Hematopoietic multipotent progenitor cell treated with erythropoietin and hydrocortisone succinate and interleukin-3 and kit ligand, for 15 days (in vitro differentiated cells): ENCODE results near the gene EPB41L5.
"Not testable (repeated sequence)": the region's sequence is repeated elsewhere in the genome, so short reads cannot be mapped to it uniquely, and the experiment has no call there.

Experiments
- DNase-seq: peaks from one replicate; pipeline ENCODE4 v3.0.0-alpha.2; 2015; ENCODE audit warnings: low spot score

The EPB41L5 gene

DNA sequence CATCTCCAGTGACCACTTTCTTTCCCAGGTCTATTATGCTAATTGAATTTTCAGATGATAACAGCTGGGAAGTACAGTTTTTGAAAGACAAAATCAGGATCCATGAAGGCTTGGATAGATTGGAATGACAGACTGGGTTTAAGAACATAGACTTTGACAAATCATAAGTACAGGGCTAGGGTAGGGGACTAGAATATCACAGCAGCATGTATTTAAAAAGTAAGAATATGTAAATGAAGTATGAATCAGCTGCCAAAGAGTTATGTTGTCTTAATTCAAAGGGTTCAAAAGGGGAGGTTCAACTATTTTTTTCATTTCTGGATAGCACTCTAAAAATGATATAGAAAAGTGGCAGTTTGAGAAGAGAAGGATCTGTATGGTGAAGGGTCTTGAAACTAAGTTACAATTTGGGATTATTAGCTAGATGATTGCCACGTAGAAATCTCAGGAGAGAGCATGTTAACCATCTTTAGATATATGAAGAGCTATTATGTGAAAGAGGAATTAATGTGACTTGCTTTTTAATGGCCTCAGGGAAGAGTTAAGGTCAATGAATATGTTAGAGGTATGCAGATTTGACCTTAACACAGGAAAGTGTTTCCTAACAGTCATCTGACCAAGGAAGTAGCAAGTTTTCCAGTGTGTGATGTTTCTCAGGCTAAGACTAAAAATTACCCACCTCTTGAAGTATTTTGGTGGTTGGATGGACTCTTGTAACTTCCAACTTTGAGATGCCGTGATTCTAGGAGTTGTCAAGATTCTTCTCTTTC, 128.6 kb downstream of the EPB41L5 start:
- no peak for DNase-seq

- no peak for DNase-seq
Measured at GRCh38 chr2:120142528-120143219, 129.8 kb downstream of the EPB41L5 start.

DNA sequence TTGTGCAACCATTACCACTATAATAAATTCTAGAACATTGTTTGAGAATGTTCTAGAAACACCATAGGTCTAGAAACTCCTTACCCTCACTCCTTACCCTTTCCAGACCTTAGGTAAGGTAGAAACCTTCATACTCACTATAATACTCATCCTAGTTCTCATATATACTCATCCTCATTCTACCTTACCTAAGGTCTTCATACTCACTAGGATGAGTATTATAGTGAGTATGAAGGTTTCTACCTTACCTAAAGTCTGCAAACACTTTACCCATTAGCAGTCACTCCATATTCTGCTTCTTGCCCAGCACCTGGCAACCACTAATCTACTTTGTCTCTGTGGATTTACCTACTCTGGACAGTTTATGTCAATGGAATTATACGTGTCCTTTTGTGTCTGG, 135.4 kb downstream of the EPB41L5 start:
- no peak for DNase-seq

DNA sequence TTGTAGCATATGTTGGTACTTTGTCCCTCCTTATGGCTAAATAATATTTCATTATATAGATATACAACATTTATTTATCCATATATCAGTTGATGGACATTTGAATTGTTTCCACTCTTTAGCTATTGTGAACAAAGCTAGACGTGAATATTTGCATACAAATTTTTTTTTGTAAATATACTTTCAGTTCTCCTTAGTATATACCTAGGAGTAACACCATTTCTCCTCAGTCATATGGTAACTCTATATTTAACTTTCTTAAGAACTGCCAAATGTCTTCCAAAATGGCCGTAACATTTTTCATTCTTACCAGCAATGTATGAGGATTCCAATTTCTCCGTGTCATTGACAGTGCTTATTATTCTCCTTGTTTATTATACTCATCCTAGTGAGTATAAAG, 135.8 kb downstream of the EPB41L5 start:
- no peak for DNase-seq

DNA sequence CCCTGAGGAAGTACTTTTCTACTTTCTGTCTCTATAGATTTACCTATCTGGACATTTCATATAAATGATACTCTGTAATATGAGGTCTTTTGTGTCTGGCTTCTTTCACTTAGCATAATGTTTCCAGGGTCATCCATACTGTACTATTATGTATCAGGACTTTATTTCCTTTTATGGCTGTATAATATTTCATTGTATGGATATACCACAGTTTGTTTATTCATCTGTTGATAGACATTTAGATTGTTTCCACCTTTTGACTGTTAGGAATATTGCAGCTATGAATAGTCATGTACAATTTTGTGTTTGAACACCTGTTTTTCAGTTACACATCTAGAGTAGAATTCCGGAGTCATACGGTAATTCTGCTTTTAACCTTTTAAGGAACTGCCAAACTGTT, 136.5 kb downstream of the EPB41L5 start:
- DNase-seq, result no peak

- no peak for DNase-seq
Measured at GRCh38 chr2:120150040-120150482, 137.2 kb downstream of the EPB41L5 start.

GRCh38 chr2:120155308-120155707, 142.4 kb downstream of the EPB41L5 start:
- no peak for DNase-seq

- DNase-seq, result not testable (repeated sequence)
Measured at GRCh38 chr2:120158658-120159057, 145.8 kb downstream of the EPB41L5 start.

DNA sequence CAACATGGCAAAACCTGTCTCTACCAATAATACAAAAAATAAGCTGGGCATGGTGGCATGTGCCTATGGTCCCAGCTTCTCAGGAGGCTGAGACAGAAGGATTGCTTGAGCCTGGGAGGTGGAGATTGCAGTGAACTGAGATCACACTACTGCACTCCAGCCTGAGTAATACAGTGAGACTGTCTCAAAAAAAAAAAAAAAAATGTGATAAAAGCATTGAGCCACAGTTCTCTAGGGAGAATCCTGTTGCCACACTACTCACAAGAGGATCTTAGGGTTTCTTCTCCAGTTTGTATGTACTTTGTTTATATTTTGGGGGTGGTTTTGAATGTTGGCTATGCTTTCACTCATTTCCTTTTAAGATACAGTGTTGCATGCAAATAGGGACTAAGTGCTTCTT, 148.3 kb downstream of the EPB41L5 start:
- no peak for DNase-seq

DNA sequence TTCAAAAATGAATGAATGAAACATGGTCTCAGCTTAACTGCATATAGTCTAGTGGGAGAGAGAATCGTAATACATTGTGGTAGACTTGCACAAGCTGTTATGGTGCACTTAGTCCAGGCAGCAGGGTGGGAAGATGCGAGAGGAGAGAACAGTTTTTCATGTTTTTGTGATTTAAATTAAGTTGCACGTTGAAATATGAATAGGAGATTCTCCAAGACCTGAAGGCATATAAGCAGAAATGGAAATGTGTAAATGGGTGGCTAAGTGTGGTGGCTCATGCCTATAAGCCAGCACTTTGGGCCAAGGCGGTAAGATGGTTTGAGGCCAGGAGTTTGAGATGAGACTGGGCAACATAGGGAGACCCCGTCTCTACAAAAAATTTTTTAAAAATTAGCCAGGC, 149.8 kb downstream of the EPB41L5 start:
- no peak for DNase-seq

DNA sequence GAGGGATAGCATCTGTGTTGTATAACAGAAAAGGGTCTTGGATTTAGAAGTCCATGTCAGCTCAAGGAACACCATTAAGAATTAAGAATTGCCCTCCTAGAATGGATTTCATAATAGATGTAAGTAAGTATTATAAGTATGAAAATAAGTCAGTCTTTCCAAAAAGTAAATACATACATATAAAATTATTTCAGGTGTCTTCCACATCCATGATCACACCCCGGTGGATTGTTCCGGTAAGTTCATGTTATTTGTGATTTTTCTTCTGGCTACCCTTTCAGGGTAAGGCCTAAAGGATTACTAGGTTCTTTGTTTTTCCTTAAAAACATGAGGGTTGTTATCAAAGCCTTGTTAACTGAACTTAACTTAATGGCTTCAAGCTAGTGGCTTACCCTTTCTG, 154.4 kb downstream of the EPB41L5 start:
- no peak for DNase-seq

DNA sequence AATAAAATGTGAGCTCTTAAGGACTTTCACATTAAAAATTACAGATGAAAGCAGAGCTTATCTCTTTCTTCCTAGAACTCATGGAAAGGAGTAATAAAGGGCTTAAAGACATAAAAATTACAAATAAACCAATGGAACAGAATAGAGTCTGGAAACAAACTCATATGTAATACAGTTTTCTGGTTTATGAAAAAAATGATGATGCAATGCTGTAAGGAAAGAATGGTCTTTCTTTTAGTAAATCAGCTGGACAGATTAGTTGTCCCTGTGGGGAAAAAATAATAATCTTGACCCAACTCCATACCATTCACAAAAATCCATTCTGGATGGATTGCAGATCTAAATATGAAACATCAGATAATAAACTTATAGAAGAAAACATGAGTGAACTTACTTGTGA, 156.1 kb downstream of the EPB41L5 start:
- no peak for DNase-seq

DNA sequence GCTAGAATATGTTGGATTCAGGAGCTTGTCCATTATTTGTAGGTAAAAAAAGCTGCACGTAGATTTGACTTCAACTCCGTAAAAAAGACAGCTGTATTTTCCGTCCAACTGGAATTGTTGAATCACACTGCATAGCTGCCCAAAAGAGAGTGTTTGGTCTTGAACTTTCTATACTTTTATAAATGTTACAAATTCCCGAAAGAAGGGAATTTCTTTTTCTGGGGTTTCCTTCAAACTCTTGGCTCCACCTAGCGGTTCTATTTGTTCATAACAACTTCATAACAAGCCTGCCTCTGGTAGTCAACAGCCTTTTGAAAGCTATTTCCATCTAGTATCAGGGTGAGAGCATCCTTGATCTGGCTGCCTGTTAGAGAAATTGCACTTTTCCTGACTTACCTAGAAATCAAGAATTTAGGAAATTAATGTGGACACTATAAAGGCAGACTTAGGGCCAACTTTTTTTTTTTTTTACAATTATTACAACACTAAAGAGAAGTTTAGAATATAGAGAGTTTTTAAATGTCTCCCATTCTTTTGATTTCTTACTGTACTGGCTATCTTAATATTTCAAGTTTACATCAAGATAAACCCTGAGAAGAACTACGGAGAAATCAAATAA, 162.2 kb downstream of the EPB41L5 start:
- DNase-seq, result peak; percentile 52

DNA sequence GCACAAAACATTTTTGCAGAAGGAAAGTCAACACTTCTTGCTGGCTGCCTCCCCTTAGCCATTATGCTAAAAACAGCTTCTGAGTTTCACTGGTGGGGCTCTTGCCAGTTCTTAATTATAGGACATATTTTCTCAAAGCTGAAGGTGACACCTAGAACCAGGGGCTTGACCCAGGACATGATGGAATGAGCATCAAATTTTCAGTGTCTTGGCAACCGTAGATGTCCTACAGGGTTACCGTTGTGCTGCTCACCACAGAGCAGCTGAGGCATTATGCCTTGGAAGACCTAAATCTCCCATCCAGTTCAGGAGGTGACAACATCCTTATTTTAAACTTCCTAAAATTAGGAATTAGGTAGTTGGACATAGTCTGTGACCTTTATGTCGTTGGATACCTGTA, 163.6 kb downstream of the EPB41L5 start:
- DNase-seq, result no peak

DNA sequence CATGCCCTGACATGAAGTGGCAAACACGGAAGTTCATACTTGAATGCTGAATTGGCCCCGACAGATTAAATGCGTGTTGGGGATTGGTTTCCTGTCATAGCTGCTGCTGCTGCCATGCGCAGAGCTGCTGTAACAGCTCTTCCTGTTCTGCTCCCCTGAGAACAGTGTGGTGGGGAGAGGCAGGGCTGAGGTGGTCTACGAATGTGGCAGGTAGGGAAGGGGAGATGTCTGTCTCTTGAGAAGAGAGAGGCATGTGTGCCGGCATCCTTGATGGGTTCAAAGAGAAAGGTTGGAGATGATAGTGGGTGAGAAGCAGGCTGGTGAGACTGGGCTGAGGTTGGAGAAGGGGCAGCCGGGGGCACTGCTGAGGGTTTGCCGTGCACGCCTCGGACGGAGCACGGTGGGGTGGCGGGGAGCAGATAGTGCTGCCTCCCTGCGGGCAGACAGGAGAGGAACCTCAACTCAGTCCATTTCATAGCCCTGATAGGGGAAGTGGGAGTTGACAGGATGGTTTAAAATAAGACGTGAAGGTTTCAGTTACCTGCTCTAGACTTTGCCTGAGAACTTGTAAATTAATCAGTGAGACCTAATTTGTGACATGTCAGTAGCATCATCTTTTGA, 164.2 kb downstream of the EPB41L5 start:
- no peak for DNase-seq

GRCh38 chr2:120177973-120178372, 165.1 kb downstream of the EPB41L5 start:
- DNase-seq, result no peak

DNA sequence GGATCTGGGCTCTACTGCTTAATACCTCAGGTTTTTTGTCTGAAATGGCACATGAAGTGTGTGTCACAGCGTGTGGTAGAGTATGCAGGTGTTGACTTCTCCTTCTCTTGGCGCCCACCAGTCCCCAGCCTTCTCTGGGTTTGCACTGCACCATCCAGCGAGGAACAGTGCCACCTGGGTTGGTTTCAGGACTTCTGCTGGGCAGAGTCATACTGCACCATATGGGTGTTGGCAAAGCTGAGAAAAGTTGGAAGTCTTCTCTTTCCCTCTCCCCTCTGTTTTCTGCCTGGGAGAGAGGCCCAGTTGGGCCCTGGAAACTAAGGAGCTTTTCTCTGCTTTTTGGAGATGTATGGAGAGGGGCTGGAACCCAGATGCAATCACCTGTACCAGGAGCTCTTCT, 166.5 kb downstream of the EPB41L5 start:
- DNase-seq, result no peak

- no peak for DNase-seq
Measured at GRCh38 chr2:120180066-120180465, 167.2 kb downstream of the EPB41L5 start.

- DNase-seq, result no peak
Measured at GRCh38 chr2:120182019-120182560, 169.2 kb downstream of the EPB41L5 start.

DNA sequence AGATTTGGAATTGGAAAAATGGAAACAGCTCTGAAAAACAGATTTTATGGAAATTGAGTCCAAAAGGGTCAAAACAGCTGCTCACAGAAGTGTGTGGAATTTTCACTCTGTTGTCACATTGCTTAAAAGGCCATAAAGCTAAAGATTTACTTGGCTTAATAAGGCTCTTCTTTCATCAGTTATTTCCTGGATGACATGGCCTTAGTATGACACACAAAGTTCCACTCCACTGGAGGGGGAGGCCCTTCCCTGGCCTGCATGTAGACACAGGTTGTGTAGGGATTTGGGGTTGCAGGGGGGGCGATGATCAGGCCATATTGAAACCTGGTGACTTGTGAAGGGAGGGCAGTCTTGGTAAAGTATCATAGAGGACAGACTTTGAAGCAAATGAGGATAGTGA, 176.3 kb downstream of the EPB41L5 start:
- DNase-seq, result no peak

- DNase-seq, result no peak
Measured at GRCh38 chr2:120192280-120192679, 179.4 kb downstream of the EPB41L5 start.

- DNase-seq, result no peak
Measured at GRCh38 chr2:120195553-120195952, 182.7 kb downstream of the EPB41L5 start.
